Caco-2 (cell line): Measurements from ENCODE around the gene PNRC2. TPM values are rescaled to one million over a fixed set of nuclear protein-coding genes. Genes with fewer than 3 reads are reported as not detected.
"Not testable (repeated sequence)": the region's sequence is repeated elsewhere in the genome, so short reads cannot be mapped to it uniquely, and the experiment has no call there.

ENCODE experiments used
- BruUV-seq: library from RNA; stranded (reverse); fragments of 400-500 nt; replicated peaks from 2 replicates; lab custom pipeline; 2021; lab: Mats Ljungman, UMichigan
- CTCF ChIA-PET: fragments of 300-600 bp; sonication (Branson Sonifier 250); formaldehyde crosslinking; loops from one replicate; lab custom pipeline; 2022; ENCODE audit warnings: antibody characterized with exemption; lab: Charles Lee
- POLR2A ChIA-PET: fragments of 300-600 bp; sonication (Branson Sonifier 250); formaldehyde crosslinking; loops from one replicate; lab custom pipeline; 2022; ENCODE audit warnings: antibody characterized with exemption; lab: Charles Lee
- DNase-seq, 2 experiments: peaks; one replicate each; pipeline versions ENCODE4 v3.0.0 to v3.0.0-alpha.2; 2020 to 2022
- H3K27me3 ChIP-seq: replicated peaks from 2 replicates; pipeline ENCODE4 v1.6.0; 2011; ENCODE audit warnings: low read length; ENCODE audit not compliant: control insufficient read depth, insufficient read depth
- H3K36me3 ChIP-seq: 2 replicates; pipeline ENCODE4 v1.5.1; 2011; ENCODE audit warnings: low read length; ENCODE audit not compliant: control insufficient read depth, insufficient read depth
- H3K4me1 ChIP-seq: fragments of 250-450 bp; sonication (Bioruptor Pico); 2 replicates; pipeline ENCODE4 v1.5.1; 2020; ENCODE audit warnings: mild to moderate bottlenecking
- H3K4me3 ChIP-seq: 2 replicates; pipeline ENCODE4 v1.5.1; 2011; ENCODE audit warnings: low read depth, mild to moderate bottlenecking, control low read depth, low read length
- H3K9me3 ChIP-seq: fragments of 250-450 bp; sonication (Bioruptor Pico); 2 replicates; pipeline ENCODE4 v1.5.1; 2020; ENCODE audit warnings: mild to moderate bottlenecking, moderate library complexity
- H3K27ac Mint-ChIP-seq: one replicate; pipeline ENCODE4 v1.8.0; 2022; ENCODE audit warnings: mixed read lengths; ENCODE audit not compliant: unreplicated experiment
- H3K27me3 Mint-ChIP-seq: one replicate; pipeline ENCODE4 v1.8.0; 2022; ENCODE audit warnings: mixed read lengths; ENCODE audit not compliant: insufficient read depth, unreplicated experiment
- H3K36me3 Mint-ChIP-seq: one replicate; pipeline ENCODE4 v1.8.0; 2022; ENCODE audit warnings: mild to moderate bottlenecking, mixed read lengths; ENCODE audit not compliant: insufficient read depth, unreplicated experiment
- H3K4me1 Mint-ChIP-seq: one replicate; pipeline ENCODE4 v1.8.0; 2022; ENCODE audit warnings: low read depth, mixed read lengths; ENCODE audit not compliant: unreplicated experiment
- H3K4me3 Mint-ChIP-seq: one replicate; pipeline ENCODE4 v1.8.0; 2022; ENCODE audit warnings: mild to moderate bottlenecking, moderate library complexity, mixed read lengths; ENCODE audit not compliant: unreplicated experiment
- H3K9me3 Mint-ChIP-seq: one replicate; pipeline ENCODE4 v1.8.0; 2022; ENCODE audit warnings: mixed read lengths; ENCODE audit not compliant: unreplicated experiment
- CTCF ChIP-seq, 2 experiments: fragments of 200-600 bp in 1 of 2; IDR thresholded peaks; 1 replicate in 1 of 2; 2 replicates in 1 of 2; pipeline versions ENCODE4 v1.5.1 to v1.8.0; 2011 to 2022; ENCODE audit warnings: antibody characterized with exemption in 1 of 2, control low read depth in 1 of 2, inconsistent platforms in 1 of 2, low read depth in 1 of 2, low read length in 1 of 2, mild to moderate bottlenecking in 1 of 2, moderate library complexity in 1 of 2; ENCODE audit not compliant: insufficient read depth in 1 of 2, severe bottlenecking in 1 of 2, unreplicated experiment in 1 of 2
- intact Hi-C: fragments of 100-400 bp; cut with micrococcal nuclease; formaldehyde crosslinking; loops from one replicate; pipeline ENCODE4 v1.10.0; 2022; ENCODE audit not compliant: unreplicated experiment
- total RNA-seq: library from RNA; stranded (reverse); gene quantifications from 2 replicates; pipeline ENCODE4 v1.2.3, GENCODE V29; 2022

The PNRC2 gene
- total RNA-seq, 1 experiment from 2014 or later: 89.8 TPM

GRCh38 chr1:23984417-23985186 is 25.0 kb downstream of the PNRC2 start:
- no peak for DNase-seq
- ChIA-PET CTCF (no interaction called here), POLR2A (no interaction called here)
- no peaks in the 10 kb centered on the region for H3K9me3 ChIP-seq
- H3K27me3 ChIP-seq: no peaks in the 10 kb centered on the region
- Mint-ChIP-seq H3K4me3 (no peak overlapping the region), H3K4me1 (no peaks in the 10 kb centered on the region), H3K9me3 (no peaks in the 10 kb centered on the region), H3K36me3 (peaks cover 13% of the 10 kb centered on the region), H3K27me3 (no peaks in the 10 kb centered on the region), H3K27ac (no peak overlapping the region)
- H3K4me1 ChIP-seq: peaks cover 13% of the 10 kb centered on the region
- intact Hi-C loops: no loop called here
- BruUV-seq: no TSS peak
- TF ChIP-seq CTCF (IDR thresholded peaks at IDR 0.05; ENCODE audit: insufficient read depth in 1 of 2, low read depth in 1 of 2, low read length in 1 of 2, severe bottlenecking in 1 of 2, unreplicated experiment in 1 of 2): no peak
- H3K4me3 ChIP-seq: no peak overlapping the region
- H3K36me3 ChIP-seq: no peaks in the 10 kb centered on the region

- DNase-seq, H3K9me3 ChIP-seq, POLR2A ChIA-PET, H3K9me3 Mint-ChIP-seq, H3K4me3 Mint-ChIP-seq, H3K4me1 ChIP-seq, BruUV-seq, H3K4me1 Mint-ChIP-seq, H3K27ac Mint-ChIP-seq, intact Hi-C loops, H3K4me3 ChIP-seq, H3K27me3 ChIP-seq, H3K27me3 Mint-ChIP-seq, H3K36me3 Mint-ChIP-seq, H3K36me3 ChIP-seq: not testable (repeated sequence)
- CTCF ChIA-PET: interaction anchor here (0.6 kb wide), 1 partner anchor 8 kb away, joined by 3 read pairs; no protein-coding TSS in a partner anchor
Observed at GRCh38 chr1:23987038-23987437, 27.4 kb downstream of the PNRC2 start.

DNA sequence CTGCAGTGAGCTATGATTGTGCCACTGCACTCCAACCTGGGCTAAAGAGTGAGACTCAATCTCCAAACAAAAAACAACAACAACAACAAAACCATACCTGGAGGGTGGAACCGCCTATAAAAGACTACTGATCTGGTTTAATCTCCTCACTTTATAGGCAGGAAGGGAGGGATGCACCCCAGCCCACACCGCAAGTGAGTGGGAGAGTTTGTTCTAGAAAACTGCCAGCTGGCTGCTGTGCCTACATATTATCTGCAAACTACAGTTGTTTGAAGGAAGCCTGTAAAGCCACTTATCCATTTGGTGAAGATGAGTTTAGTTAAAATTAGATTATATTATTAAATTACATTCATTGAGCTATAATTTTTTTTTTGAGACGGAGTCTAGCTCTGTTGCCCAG is 29.6 kb downstream of the PNRC2 start:
- Mint-ChIP-seq H3K36me3 (no peaks in the 10 kb centered on the region), H3K4me3 (no peak overlapping the region), H3K4me1 (no peaks in the 10 kb centered on the region), H3K9me3 (no peaks in the 10 kb centered on the region), H3K27me3 (no peaks in the 10 kb centered on the region), H3K27ac (no peak overlapping the region)
- Histone ChIP-seq H3K27me3 (no peaks in the 10 kb centered on the region), H3K4me3 (no peak overlapping the region), H3K36me3 (no peaks in the 10 kb centered on the region), H3K9me3 (no peaks in the 10 kb centered on the region), H3K4me1 (no peaks in the 10 kb centered on the region)
- BruUV-seq: no TSS peak
- no peak for TF ChIP-seq CTCF (IDR thresholded peaks at IDR 0.05; ENCODE audit: insufficient read depth in 1 of 2, low read depth in 1 of 2, low read length in 1 of 2, severe bottlenecking in 1 of 2, unreplicated experiment in 1 of 2)
- DNase-seq: no peak
- ChIA-PET POLR2A (interaction anchor here (0.6 kb wide), 1 partner anchor 32 kb away, joined by 5 read pairs; no protein-coding TSS in a partner anchor), CTCF (no interaction called here)
- intact Hi-C loops: no loop called here

- H3K4me3 Mint-ChIP-seq, H3K4me1 Mint-ChIP-seq, DNase-seq, H3K36me3 ChIP-seq, H3K4me3 ChIP-seq, H3K9me3 Mint-ChIP-seq, H3K36me3 Mint-ChIP-seq, H3K27ac Mint-ChIP-seq, H3K27me3 Mint-ChIP-seq, H3K27me3 ChIP-seq, BruUV-seq, intact Hi-C loops, H3K9me3 ChIP-seq, CTCF ChIA-PET, H3K4me1 ChIP-seq: not testable (repeated sequence)
- POLR2A ChIA-PET: interaction anchor here (0.7 kb wide), 1 partner anchor 29 kb away, joined by 12 read pairs; no protein-coding TSS in a partner anchor
Observed at GRCh38 chr1:23992011-23992410, 32.4 kb downstream of the PNRC2 start.
